Thoracic aorta (tissue), 2 donors: ENCODE results near the gene LHPP. TPM values are rescaled to one million over a fixed set of nuclear protein-coding genes. Genes with fewer than 3 reads are reported as not detected.

Experiments
- ATAC-seq: fragments of 150-250 bp; one replicate; pipeline ENCODE4 v1.8.0; 2017; ENCODE audit warnings: low read depth; ENCODE audit not compliant: insufficient number of reproducible peaks, low FRiP score
- DNase-seq: peaks from one replicate; pipeline ENCODE4 v3.0.0-alpha.2; 2020; ENCODE audit warnings: low spot score
- H3K27ac ChIP-seq, 2 donors: fragments of 200-600 bp; sonication (generic); 1 replicate in 1 of 2; 2 replicates in 1 of 2; pipeline ENCODE4 v1.5.1; 2016; ENCODE audit warnings: mild to moderate bottlenecking in 2 of 2, moderate library complexity in 2 of 2
- H3K27me3 ChIP-seq: fragments of 200-600 bp; sonication (generic); replicated peaks from 2 replicates; pipeline ENCODE4 v1.6.0; 2016; ENCODE audit warnings: mild to moderate bottlenecking; ENCODE audit not compliant: insufficient read depth
- H3K36me3 ChIP-seq: fragments of 200-600 bp; sonication (generic); one replicate; pipeline ENCODE4 v1.5.1; 2016
- H3K4me1 ChIP-seq, 2 donors: fragments of 200-600 bp; sonication (generic); 1 replicate in 1 of 2; 2 replicates in 1 of 2; pipeline versions ENCODE4 v1.5.1 to v1.6.0; 2016; ENCODE audit warnings: low read depth in 2 of 2, mild to moderate bottlenecking in 1 of 2; ENCODE audit not compliant: control insufficient read depth in 1 of 2
- H3K4me3 ChIP-seq: fragments of 200-600 bp; sonication (generic); 2 replicates; pipeline ENCODE4 v1.5.1; 2016; ENCODE audit warnings: mild to moderate bottlenecking
- H3K9me3 ChIP-seq: fragments of 200-600 bp; sonication (generic); 2 replicates; pipeline ENCODE4 v1.5.1; 2016
- CTCF ChIP-seq: fragments of 200-600 bp; sonication (generic); IDR thresholded peaks from one replicate; pipeline ENCODE4 v1.5.1; 2019; ENCODE audit warnings: antibody characterized with exemption
- total RNA-seq, 2 donors: library from RNA; depleted of rRNA; stranded (reverse); fragments of >200 nt; gene quantifications; one replicate each; pipeline versions ENCODE4 v1.1.0 to v1.2.3, GENCODE V29; 2016

The LHPP gene
- total RNA-seq, 2 donors from 2014 or later: 7.2 to 24.1 TPM

GRCh38 chr10:124505279-124505678 lies 43.7 kb downstream of the LHPP start:
- no peak for TF ChIP-seq CTCF

GRCh38 chr10:124508070-124508667 lies 46.5 kb downstream of the LHPP start:
- no peak for DNase-seq
- Histone ChIP-seq H3K27ac (no peak overlapping the region), H3K9me3 (no peaks in the 10 kb centered on the region), H3K4me1 (no peaks in the 10 kb centered on the region), H3K27me3 (no peaks in the 10 kb centered on the region), H3K36me3 (no peaks in the 10 kb centered on the region), H3K4me3 (no peak overlapping the region)
- ATAC-seq: no peak
- TF ChIP-seq CTCF: no peak

More at GRCh38 chr10:124505279-124505678, 43.7 kb downstream of the LHPP start:
- Histone ChIP-seq H3K27me3 (no peaks in the 10 kb centered on the region), H3K9me3 (no peaks in the 10 kb centered on the region), H3K36me3 (no peaks in the 10 kb centered on the region), H3K27ac (no peak overlapping the region), H3K4me3 (no peak overlapping the region), H3K4me1 (no peaks in the 10 kb centered on the region)
- DNase-seq (no peak), ATAC-seq (no peak)

GRCh38 chr10:124508907-124509454 lies 47.4 kb downstream of the LHPP start:
- H3K4me3 ChIP-seq: no peak overlapping the region
- no peak overlapping the region for H3K27ac ChIP-seq
- no peak for TF ChIP-seq CTCF
- no peaks in the 10 kb centered on the region for H3K36me3 ChIP-seq
- no peak for DNase-seq
- H3K4me1 ChIP-seq: no peaks in the 10 kb centered on the region
- no peak for ATAC-seq
- H3K27me3 ChIP-seq: no peaks in the 10 kb centered on the region
- no peaks in the 10 kb centered on the region for H3K9me3 ChIP-seq

- Histone ChIP-seq H3K9me3 (no peaks in the 10 kb centered on the region), H3K27ac (no peak overlapping the region), H3K4me3 (no peak overlapping the region), H3K36me3 (no peaks in the 10 kb centered on the region), H3K27me3 (no peaks in the 10 kb centered on the region), H3K4me1 (no peaks in the 10 kb centered on the region)
- ATAC-seq (no peak), DNase-seq (no peak)
- no peak for TF ChIP-seq CTCF
These were observed 48.4 kb downstream of the LHPP start for GRCh38 chr10:124509880-124510632.

GRCh38 chr10:124510759-124511158 lies 49.1 kb downstream of the LHPP start:
- no peak overlapping the region for H3K4me3 ChIP-seq
- no peaks in the 10 kb centered on the region for H3K9me3 ChIP-seq
- no peaks in the 10 kb centered on the region for H3K36me3 ChIP-seq
- ATAC-seq (no peak), DNase-seq (no peak)
- H3K27ac ChIP-seq: no peak overlapping the region
- H3K27me3 ChIP-seq: no peaks in the 10 kb centered on the region
- H3K4me1 ChIP-seq: no peaks in the 10 kb centered on the region
- no peak for TF ChIP-seq CTCF
